A673 (cell line): ENCODE data around the gene TMCC1. TPM values are rescaled to one million over a fixed set of nuclear protein-coding genes. Genes with fewer than 3 reads are reported as not detected.

Source experiments
- BruUV-seq: library from RNA; stranded (reverse); fragments of 400-500 nt; replicated peaks from 2 replicates; lab custom pipeline; 2021; lab: Mats Ljungman, UMichigan
- CTCF ChIA-PET: fragments of 300-600 bp; sonication (Branson Sonifier 250); formaldehyde crosslinking; loops from one replicate; lab custom pipeline; 2022; ENCODE audit warnings: antibody characterized with exemption; lab: Charles Lee
- POLR2A ChIA-PET: fragments of 300-600 bp; sonication (Branson Sonifier 250); formaldehyde crosslinking; loops from one replicate; lab custom pipeline; 2022; ENCODE audit warnings: antibody characterized with exemption; ENCODE audit not compliant: low non-redundant PET; lab: Charles Lee
- DNase-seq: peaks from one replicate; pipeline ENCODE4 v3.0.0-alpha.2; 2015; ENCODE audit warnings: low spot score
- H3K27ac ChIP-seq: fragments of 200-600 bp; sonication (generic); 2 replicates; pipeline ENCODE4 v1.5.1; 2016; ENCODE audit warnings: mixed run types, low read depth, mild to moderate bottlenecking, mixed read lengths, antibody characterized with exemption, low read length; ENCODE audit not compliant: poor library complexity, severe bottlenecking
- H3K27me3 ChIP-seq: fragments of 200-600 bp; sonication (generic); replicated peaks from 2 replicates; pipeline ENCODE4 v1.6.1; 2017; ENCODE audit warnings: mixed run types, low read depth, mild to moderate bottlenecking, mixed read lengths, antibody characterized with exemption, low read length; ENCODE audit not compliant: insufficient read depth, poor library complexity
- H3K36me3 ChIP-seq: fragments of 200-600 bp; sonication (generic); 2 replicates; pipeline ENCODE4 v1.6.1; 2016; ENCODE audit warnings: mixed run types, mild to moderate bottlenecking, mixed read lengths, antibody characterized with exemption, low read length; ENCODE audit not compliant: insufficient read depth, poor library complexity, severe bottlenecking
- H3K4me1 ChIP-seq: fragments of 200-600 bp; sonication (generic); 2 replicates; pipeline ENCODE4 v1.6.1; 2017; ENCODE audit warnings: mixed run types, mild to moderate bottlenecking, mixed read lengths, antibody characterized with exemption, low read length; ENCODE audit not compliant: insufficient read depth, poor library complexity, severe bottlenecking
- H3K4me3 ChIP-seq: fragments of 200-600 bp; sonication (generic); 2 replicates; pipeline ENCODE4 v1.5.1; 2016; ENCODE audit warnings: low read depth, mixed run types, mild to moderate bottlenecking, mixed read lengths, low read length; ENCODE audit not compliant: poor library complexity, severe bottlenecking
- H3K9me3 ChIP-seq: fragments of 200-600 bp; sonication (generic); 2 replicates; pipeline ENCODE4 v1.6.1; 2016; ENCODE audit warnings: mixed run types, low read depth, mild to moderate bottlenecking, mixed read lengths, antibody characterized with exemption, low read length; ENCODE audit not compliant: poor library complexity, severe bottlenecking
- EZH2 ChIP-seq: fragments of 200-600 bp; sonication (generic); IDR thresholded peaks from 2 replicates; pipeline ENCODE4 v1.6.1; 2017; ENCODE audit warnings: borderline replicate concordance, low read depth, mild to moderate bottlenecking, mixed read lengths, antibody characterized with exemption, low read length; ENCODE audit not compliant: poor library complexity, severe bottlenecking
- intact Hi-C: fragments of 100-400 bp; cut with micrococcal nuclease; formaldehyde crosslinking; loops from one replicate; pipeline ENCODE4 v1.10.0; 2022; ENCODE audit not compliant: unreplicated experiment
- total RNA-seq: library from RNA; stranded (reverse); gene quantifications from 2 replicates; pipeline ENCODE4 v1.2.3, GENCODE V29; 2021
- TF ChIP-seq, protein P1 (sequence below): fragments of 300-800, 200-600 bp; sonication (generic); conservative IDR thresholded peaks from 2 replicates; pipeline ENCODE4 v1.5.1; 2017; ENCODE audit warnings: low read depth, mild to moderate bottlenecking, antibody characterized with exemption, low read length, moderate library complexity, mixed read lengths

Gene TMCC1
- total RNA-seq, 1 experiment from 2014 or later: 29.4 TPM

DNA sequence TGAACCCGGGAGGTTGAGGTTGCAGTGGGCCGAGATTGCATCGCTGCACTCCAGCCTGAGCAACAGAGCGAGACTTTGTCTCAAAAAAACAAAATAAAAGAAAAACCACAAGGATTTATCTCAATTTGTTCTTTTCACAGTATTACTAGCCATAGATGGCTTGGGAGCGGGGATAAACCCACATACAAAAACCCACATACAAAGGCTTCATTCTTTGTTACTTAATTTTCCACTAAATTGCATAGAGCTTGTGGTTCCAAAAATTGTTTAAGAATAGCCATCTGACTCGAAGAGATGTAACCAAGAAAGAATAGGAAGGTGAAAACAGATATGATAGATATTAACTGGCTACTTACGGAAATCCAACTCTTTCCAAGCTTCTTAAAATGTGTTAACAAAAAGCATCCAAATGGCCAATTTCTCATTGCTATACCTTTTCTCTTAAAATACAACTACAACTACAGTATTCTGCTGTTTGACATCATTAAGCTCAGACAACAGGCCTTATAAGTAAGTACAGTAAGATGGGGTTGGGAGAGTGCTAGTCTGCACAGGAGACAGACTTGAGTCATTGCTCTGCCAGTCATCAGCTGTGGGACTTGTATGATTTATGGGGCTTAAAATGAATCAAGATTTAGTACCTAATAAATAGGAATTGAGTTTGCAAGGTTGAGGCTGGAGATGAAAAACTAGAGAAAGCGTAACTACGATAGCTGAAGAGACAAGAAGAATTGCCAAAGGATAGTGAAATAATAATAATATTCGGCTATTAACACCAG, 190.4 kb downstream of the TMCC1 start:
- no peaks in the 10 kb centered on the region for H3K36me3 ChIP-seq
- no peak overlapping the region for H3K4me3 ChIP-seq
- no TSS peak for BruUV-seq
- TF ChIP-seq, protein P1, sequence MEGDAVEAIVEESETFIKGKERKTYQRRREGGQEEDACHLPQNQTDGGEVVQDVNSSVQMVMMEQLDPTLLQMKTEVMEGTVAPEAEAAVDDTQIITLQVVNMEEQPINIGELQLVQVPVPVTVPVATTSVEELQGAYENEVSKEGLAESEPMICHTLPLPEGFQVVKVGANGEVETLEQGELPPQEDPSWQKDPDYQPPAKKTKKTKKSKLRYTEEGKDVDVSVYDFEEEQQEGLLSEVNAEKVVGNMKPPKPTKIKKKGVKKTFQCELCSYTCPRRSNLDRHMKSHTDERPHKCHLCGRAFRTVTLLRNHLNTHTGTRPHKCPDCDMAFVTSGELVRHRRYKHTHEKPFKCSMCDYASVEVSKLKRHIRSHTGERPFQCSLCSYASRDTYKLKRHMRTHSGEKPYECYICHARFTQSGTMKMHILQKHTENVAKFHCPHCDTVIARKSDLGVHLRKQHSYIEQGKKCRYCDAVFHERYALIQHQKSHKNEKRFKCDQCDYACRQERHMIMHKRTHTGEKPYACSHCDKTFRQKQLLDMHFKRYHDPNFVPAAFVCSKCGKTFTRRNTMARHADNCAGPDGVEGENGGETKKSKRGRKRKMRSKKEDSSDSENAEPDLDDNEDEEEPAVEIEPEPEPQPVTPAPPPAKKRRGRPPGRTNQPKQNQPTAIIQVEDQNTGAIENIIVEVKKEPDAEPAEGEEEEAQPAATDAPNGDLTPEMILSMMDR: no peak
- no peak for TF ChIP-seq EZH2
- CTCF ChIA-PET: interaction anchor here (0.6 kb wide), 1 partner anchor 77 kb away, joined by 5 read pairs; no protein-coding TSS in a partner anchor
- H3K4me1 ChIP-seq: peaks cover 31% of the 10 kb centered on the region
- no peaks in the 10 kb centered on the region for H3K27me3 ChIP-seq
- POLR2A ChIA-PET: no interaction called here
- DNase-seq: no peak
- H3K27ac ChIP-seq: no peak overlapping the region
- intact Hi-C loops: no loop called here
- no peaks in the 10 kb centered on the region for H3K9me3 ChIP-seq

DNA sequence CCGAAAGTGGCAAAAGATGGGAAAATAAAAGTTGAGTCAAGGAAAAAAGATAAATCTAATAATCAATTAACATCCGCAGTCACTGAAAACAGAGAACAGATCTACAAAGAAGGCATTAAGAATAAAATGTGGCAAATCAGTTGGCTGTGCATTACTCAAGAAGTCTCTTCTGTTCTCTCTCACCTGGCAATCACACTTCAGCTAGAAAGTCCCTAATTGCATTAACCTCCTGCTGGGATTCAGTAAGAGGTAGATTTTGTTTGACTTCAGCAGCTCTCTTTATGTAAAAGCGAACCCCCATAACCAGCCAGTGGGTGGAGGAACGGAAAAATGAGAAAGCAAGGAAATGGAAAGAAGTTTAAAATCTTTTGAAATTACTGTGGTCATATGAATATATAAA, 192.3 kb downstream of the TMCC1 start:
- Histone ChIP-seq H3K9me3 (no peaks in the 10 kb centered on the region), H3K4me3 (no peak overlapping the region), H3K4me1 (peaks cover 28% of the 10 kb centered on the region), H3K27me3 (no peaks in the 10 kb centered on the region), H3K27ac (no peak overlapping the region), H3K36me3 (no peaks in the 10 kb centered on the region)
- DNase-seq: no peak
- ChIA-PET POLR2A (no interaction called here), CTCF (no interaction called here)
- no TSS peak for BruUV-seq
- intact Hi-C loops: no loop called here
- TF ChIP-seq, protein P1: no peak
- no peak for TF ChIP-seq EZH2

DNA sequence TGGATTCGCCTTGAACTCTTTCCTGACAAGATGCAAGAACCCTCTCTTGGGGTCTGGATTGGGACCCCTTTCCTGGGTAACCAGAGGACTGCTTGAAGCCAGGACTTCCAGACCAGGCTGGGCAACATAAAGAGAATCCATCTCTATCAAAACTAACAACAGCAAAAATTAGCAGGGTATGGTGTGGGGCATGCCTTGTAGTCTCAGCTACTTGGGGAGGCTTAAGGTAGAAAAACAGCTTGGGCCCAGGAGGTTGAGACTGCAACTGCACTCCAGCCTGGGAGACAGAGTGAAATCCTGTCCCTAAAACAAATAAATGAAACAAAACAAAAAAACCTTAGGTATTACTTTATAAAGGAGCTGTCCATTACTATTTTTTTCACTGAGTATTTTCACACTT, 193.9 kb downstream of the TMCC1 start:
- H3K4me1 ChIP-seq: peaks cover 28% of the 10 kb centered on the region
- CTCF ChIA-PET: no interaction called here
- BruUV-seq: no TSS peak
- TF ChIP-seq, protein P1: no peak
- no peak for TF ChIP-seq EZH2
- H3K36me3 ChIP-seq: no peaks in the 10 kb centered on the region
- no peak for DNase-seq
- intact Hi-C loops: no loop called here
- H3K27me3 ChIP-seq: no peaks in the 10 kb centered on the region
- H3K4me3 ChIP-seq: no peak overlapping the region
- no peak overlapping the region for H3K27ac ChIP-seq
- POLR2A ChIA-PET: no interaction called here
- H3K9me3 ChIP-seq: no peaks in the 10 kb centered on the region
